Gastrocnemius medialis (tissue), 4 donors: Measurements from ENCODE around the gene KCNC2. TPM values are rescaled to one million over a fixed set of nuclear protein-coding genes. Genes with fewer than 3 reads are reported as not detected.

Experiments used
- ATAC-seq, 2 donors: fragments of 150-250 bp; one replicate each; pipeline ENCODE4 v1.9.1; 2016
- DNase-seq, 2 donors: peaks; one replicate each; pipeline ENCODE4 v3.0.0-alpha.2; 2019
- H3K27ac ChIP-seq, 4 donors: fragments of 200-600 bp; sonication (generic); 1 replicate in 1 of 4; 2 replicates in 3 of 4; pipeline ENCODE4 v1.5.1; 2016 to 2018; ENCODE audit warnings: mild to moderate bottlenecking in 2 of 4, moderate library complexity in 1 of 4
- H3K27me3 ChIP-seq, 3 donors: fragments of 200-600 bp; sonication (generic) in 2 of 3; 1 replicate in 1 of 3; 2 replicates in 2 of 3; pipeline versions ENCODE4 v1.5.1 to v1.6.0; 2016 to 2019; ENCODE audit warnings: mild to moderate bottlenecking in 1 of 3, moderate library complexity in 1 of 3
- H3K36me3 ChIP-seq, 2 donors: fragments of 200-600 bp; sonication (generic) in 1 of 2; one replicate each; pipeline ENCODE4 v1.5.1; 2017 to 2018
- H3K4me1 ChIP-seq, 2 donors: fragments of 200-600 bp; sonication (generic) in 1 of 2; one replicate each; pipeline ENCODE4 v1.5.1; 2016 to 2017; ENCODE audit warnings: mild to moderate bottlenecking in 2 of 2
- H3K4me3 ChIP-seq, 4 donors: fragments of 200-600 bp; sonication (generic) in 3 of 4; 1 replicate in 1 of 4; 2 replicates in 3 of 4; pipeline ENCODE4 v1.5.1; 2016 to 2019; ENCODE audit warnings: mild to moderate bottlenecking in 2 of 4
- H3K9me3 ChIP-seq, 3 donors: fragments of 200-600 bp; sonication (generic) in 2 of 3; 1 replicate in 1 of 3; 2 replicates in 2 of 3; pipeline ENCODE4 v1.5.1; 2016 to 2019
- CTCF ChIP-seq, 5 experiments: fragments of 450-650 bp in 3 of 5; fragments of 200-600 bp in 2 of 5; sonication (generic) in 2 of 5; IDR thresholded peaks in 4 of 5; conservative IDR thresholded peaks in 1 of 5; 1 replicate in 4 of 5; 2 replicates in 1 of 5; pipeline ENCODE4 v1.5.1; 2016 to 2019; ENCODE audit warnings: antibody characterized with exemption in 5 of 5, mild to moderate bottlenecking in 3 of 5, moderate library complexity in 3 of 5
- POLR2A ChIP-seq, 2 donors: fragments of 450-650 bp; IDR thresholded peaks; one replicate each; pipeline ENCODE4 v1.6.1; 2017; ENCODE audit warnings: antibody characterized with exemption in 2 of 2, mild to moderate bottlenecking in 2 of 2, moderate library complexity in 2 of 2
- in situ Hi-C, 4 donors: fragments of 200-750 bp; cut with MboI; loops; one replicate each; pipeline versions ENCODE4 v1.15.0 to v1.8.0; 2017; ENCODE audit warnings: low sequenced_read_pairs in 4 of 4
- intact Hi-C: fragments of 100-400 bp; cut with DNase I; formaldehyde crosslinking; loops from one replicate; pipeline ENCODE4 v1.15.1; 2023; ENCODE audit warnings: low total_unique reads
- total RNA-seq, 4 donors: library from RNA; depleted of rRNA; stranded (reverse); fragments of >200 nt; gene quantifications; one replicate each; pipeline versions ENCODE4 v1.1.0 to v1.2.3, GENCODE V29; 2016

The KCNC2 gene
- total RNA-seq, 4 donors from 2014 or later: not detected

- in situ Hi-C loops: no loop called here
- TF ChIP-seq POLR2A (IDR thresholded peaks at IDR 0.05) (no peak), CTCF (IDR thresholded peaks at IDR 0.05 in 4 of 5, conservative IDR thresholded peaks at IDR 0.05 in 1 of 5) (no peak)
- Histone ChIP-seq H3K27me3 (no peaks in the 10 kb centered on the region), H3K4me3 (no peak overlapping the region), H3K36me3 (no peaks in the 10 kb centered on the region), H3K9me3 (no peaks in the 10 kb centered on the region), H3K4me1 (no peaks in the 10 kb centered on the region), H3K27ac (no peak overlapping the region)
- DNase-seq (no peak), ATAC-seq (no peak)
- intact Hi-C loops: no loop called here
Measured at GRCh38 chr12:75239987-75240386, 30.3 kb upstream of the KCNC2 start.

- ATAC-seq: no peak
- in situ Hi-C loops: no loop called here
Measured at GRCh38 chr12:75236206-75236605, 26.6 kb upstream of the KCNC2 start.

GRCh38 chr12:75227132-75227531, 17.5 kb upstream of the KCNC2 start:
- H3K4me1 ChIP-seq: no peaks in the 10 kb centered on the region
- no peaks in the 10 kb centered on the region for H3K36me3 ChIP-seq
- no peak overlapping the region for H3K27ac ChIP-seq
- no peak overlapping the region for H3K4me3 ChIP-seq
- ATAC-seq (no peak), DNase-seq (no peak)
- no peaks in the 10 kb centered on the region for H3K9me3 ChIP-seq
- in situ Hi-C loops (no loop called here), intact Hi-C loops (no loop called here)
- TF ChIP-seq CTCF (IDR thresholded peaks at IDR 0.05 in 4 of 5, conservative IDR thresholded peaks at IDR 0.05 in 1 of 5): no peak
- no peak for TF ChIP-seq POLR2A (IDR thresholded peaks at IDR 0.05)
- no peaks in the 10 kb centered on the region for H3K27me3 ChIP-seq

More at GRCh38 chr12:75236206-75236605, 26.6 kb upstream of the KCNC2 start:
- Histone ChIP-seq H3K27me3 (no peaks in the 10 kb centered on the region), H3K9me3 (no peaks in the 10 kb centered on the region), H3K4me3 (no peak overlapping the region), H3K36me3 (no peaks in the 10 kb centered on the region), H3K4me1 (no peaks in the 10 kb centered on the region), H3K27ac (no peak overlapping the region)
- TF ChIP-seq CTCF (IDR thresholded peaks at IDR 0.05 in 4 of 5, conservative IDR thresholded peaks at IDR 0.05 in 1 of 5): no peak
- TF ChIP-seq POLR2A (IDR thresholded peaks at IDR 0.05): no peak
- intact Hi-C loops: no loop called here
- DNase-seq: no peak

GRCh38 chr12:75212072-75212471, 2.4 kb upstream of the KCNC2 start:
- TF ChIP-seq POLR2A (IDR thresholded peaks at IDR 0.05) (no peak), CTCF (IDR thresholded peaks at IDR 0.05 in 4 of 5, conservative IDR thresholded peaks at IDR 0.05 in 1 of 5) (no peak)
- no peaks in the 10 kb centered on the region for H3K9me3 ChIP-seq
- H3K4me1 ChIP-seq: no peaks in the 10 kb centered on the region
- intact Hi-C loops (no loop called here), in situ Hi-C loops (no loop called here)
- no peak overlapping the region for H3K4me3 ChIP-seq
- H3K36me3 ChIP-seq: no peaks in the 10 kb centered on the region
- H3K27me3 ChIP-seq: peaks cover 20 to 35% (median 34%) of the 10 kb centered on the region in 3 donors
- H3K27ac ChIP-seq: no peak overlapping the region
- no peak for DNase-seq
- ATAC-seq: no peak
